ENCODE data around the gene POLR1A. TPM values are rescaled to one million over a fixed set of nuclear protein-coding genes. Genes with fewer than 3 reads are reported as not detected.

The POLR1A gene
- total and polyA plus RNA-seq, 2 of the 13 experiments (the other 11 are each of a cell fraction or from before 2014, with no cell fraction given): 7.2 to 39.9 TPM

DNA sequence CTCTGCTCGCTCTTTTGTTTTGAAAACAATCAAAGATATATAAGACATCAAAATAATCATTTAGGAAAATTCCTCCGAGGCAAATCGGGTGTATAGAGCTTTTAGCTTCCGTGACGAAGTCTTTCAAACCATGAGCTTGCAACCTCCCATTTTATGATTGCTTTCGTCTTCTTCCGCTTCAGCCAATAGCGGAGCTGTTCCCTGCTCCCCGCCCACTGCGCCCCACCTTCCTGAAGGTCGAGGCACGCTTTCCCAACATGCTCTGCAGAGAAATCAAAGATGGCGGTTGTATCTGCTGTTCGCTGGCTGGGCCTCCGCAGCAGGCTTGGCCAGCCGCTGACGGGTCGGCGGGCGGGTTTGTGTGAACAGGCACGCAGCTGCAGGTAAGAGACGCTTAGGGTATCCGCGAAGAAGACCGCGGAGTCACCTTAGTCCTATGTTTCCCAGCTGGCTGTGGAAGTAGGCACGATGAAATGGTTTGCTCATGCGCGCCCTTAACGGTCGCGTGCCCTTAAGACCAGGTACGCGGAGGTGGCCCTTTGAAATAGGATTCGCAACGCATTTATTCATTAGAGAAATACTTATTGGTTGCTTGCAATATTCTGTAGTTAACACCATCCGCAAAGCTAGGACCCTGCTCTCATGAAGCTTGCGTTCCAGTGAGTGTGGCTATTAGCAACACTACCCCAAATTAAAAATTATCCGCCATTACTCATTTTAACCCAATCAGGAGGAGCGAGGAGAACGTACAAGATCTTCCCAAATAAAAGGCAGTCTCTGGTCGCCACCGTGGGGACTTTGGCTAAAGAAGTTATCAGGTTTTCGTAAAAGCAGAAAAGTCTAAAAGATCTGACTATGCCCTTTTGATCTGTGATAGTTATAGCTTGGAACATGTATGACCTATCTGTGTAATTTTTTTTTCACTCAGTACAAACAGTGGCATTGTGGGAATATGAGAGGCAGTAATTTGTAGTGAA, 571 bp upstream of the POLR1A start, which contains the start of gene PTCD3 (continued):
- TF ChIP-seq, protein P1, sequence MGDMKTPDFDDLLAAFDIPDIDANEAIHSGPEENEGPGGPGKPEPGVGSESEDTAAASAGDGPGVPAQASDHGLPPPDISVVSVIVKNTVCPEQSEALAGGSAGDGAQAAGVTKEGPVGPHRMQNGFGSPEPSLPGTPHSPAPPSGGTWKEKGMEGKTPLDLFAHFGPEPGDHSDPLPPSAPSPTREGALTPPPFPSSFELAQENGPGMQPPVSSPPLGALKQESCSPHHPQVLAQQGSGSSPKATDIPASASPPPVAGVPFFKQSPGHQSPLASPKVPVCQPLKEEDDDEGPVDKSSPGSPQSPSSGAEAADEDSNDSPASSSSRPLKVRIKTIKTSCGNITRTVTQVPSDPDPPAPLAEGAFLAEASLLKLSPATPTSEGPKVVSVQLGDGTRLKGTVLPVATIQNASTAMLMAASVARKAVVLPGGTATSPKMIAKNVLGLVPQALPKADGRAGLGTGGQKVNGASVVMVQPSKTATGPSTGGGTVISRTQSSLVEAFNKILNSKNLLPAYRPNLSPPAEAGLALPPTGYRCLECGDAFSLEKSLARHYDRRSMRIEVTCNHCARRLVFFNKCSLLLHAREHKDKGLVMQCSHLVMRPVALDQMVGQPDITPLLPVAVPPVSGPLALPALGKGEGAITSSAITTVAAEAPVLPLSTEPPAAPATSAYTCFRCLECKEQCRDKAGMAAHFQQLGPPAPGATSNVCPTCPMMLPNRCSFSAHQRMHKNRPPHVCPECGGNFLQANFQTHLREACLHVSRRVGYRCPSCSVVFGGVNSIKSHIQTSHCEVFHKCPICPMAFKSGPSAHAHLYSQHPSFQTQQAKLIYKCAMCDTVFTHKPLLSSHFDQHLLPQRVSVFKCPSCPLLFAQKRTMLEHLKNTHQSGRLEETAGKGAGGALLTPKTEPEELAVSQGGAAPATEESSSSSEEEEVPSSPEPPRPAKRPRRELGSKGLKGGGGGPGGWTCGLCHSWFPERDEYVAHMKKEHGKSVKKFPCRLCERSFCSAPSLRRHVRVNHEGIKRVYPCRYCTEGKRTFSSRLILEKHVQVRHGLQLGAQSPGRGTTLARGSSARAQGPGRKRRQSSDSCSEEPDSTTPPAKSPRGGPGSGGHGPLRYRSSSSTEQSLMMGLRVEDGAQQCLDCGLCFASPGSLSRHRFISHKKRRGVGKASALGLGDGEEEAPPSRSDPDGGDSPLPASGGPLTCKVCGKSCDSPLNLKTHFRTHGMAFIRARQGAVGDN (CRISPR knock-in tag; IDR thresholded peaks at IDR 0.05): peak; percentile 89
- TF ChIP-seq ZBTB10 (CRISPR knock-in tag; IDR thresholded peaks at IDR 0.05; ENCODE audit: borderline replicate concordance) (peak; percentile 34; the same call in 1 of the 2 replicates), ZNF296 (CRISPR knock-in tag; conservative IDR thresholded peaks at IDR 0.05) (no peak), MAF1 (CRISPR knock-in tag; IDR thresholded peaks at IDR 0.05; ENCODE audit: borderline replicate concordance) (no peak), ZNF382 (CRISPR knock-in tag; IDR thresholded peaks at IDR 0.05; ENCODE audit: borderline replicate concordance) (no peak), NFATC3 (CRISPR knock-in tag; IDR thresholded peaks at IDR 0.05) (no peak), IRF9 (CRISPR knock-in tag; IDR thresholded peaks at IDR 0.05; ENCODE audit: borderline replicate concordance) (no peak; the same call in 1 of the 2 replicates), TRIM24 (CRISPR knock-in tag; IDR thresholded peaks at IDR 0.05) (no peak), STAG1 (CRISPR knock-in tag; IDR thresholded peaks at IDR 0.05) (no peak), ZNF142 (CRISPR knock-in tag; IDR thresholded peaks at IDR 0.05) (no peak; the same call in 1 of the 2 replicates), ZNF629 (CRISPR knock-in tag; conservative IDR thresholded peaks at IDR 0.05) (peak; percentile 28; the same call in 1 of the 2 replicates), ZEB1 (IDR thresholded peaks at IDR 0.05; ENCODE audit: insufficient replicate concordance, low read depth) (no peak), SMC3 (IDR thresholded peaks at IDR 0.05; ENCODE audit: low read length) (no peak)
